ENCODE data around the gene CENPV. TPM values are rescaled to one million over a fixed set of nuclear protein-coding genes. Genes with fewer than 3 reads are reported as not detected.

The CENPV gene
- total and polyA plus RNA-seq, 2 of the 13 experiments (the other 11 are each of a cell fraction or from before 2014, with no cell fraction given), result 193 to 292 TPM

DNA sequence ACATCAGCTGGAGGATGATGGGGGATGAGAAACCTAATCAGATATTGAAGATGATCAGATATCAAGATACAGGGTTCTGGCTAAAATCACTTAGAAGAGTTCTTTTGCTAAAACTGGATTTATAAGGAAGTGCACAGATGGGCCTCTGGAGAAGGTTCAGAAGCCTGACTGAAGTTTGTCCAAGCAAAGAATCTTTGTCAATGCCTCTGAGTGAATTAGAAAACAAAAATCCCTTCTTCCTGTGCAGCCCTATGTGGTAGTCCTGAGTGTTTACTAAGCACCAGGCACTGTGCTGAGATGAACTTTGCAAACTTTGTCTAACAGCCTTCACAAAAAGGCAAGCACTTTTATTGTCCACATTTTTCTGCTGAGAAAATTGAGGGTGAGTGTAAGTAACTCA is 11.4 kb upstream of the CENPV start:
- CTCF ChIA-PET (ENCODE audit: low intra/inter-chr PET ratio, low total read pairs), result interaction anchor here (1.6 to 2.3 kb wide), 2 partner anchors 51 to 63 kb away, joined by 6 to 15 read pairs; partner anchors contain the start of gene TRPV2
- H3K27me3 ChIP-seq (ENCODE audit: control insufficient read depth in 1 of 2, insufficient read depth in 2 of 2, low read length in 2 of 2), result no peaks in the 10 kb centered on the region
- no peak overlapping the region for H3K9ac ChIP-seq (ENCODE audit: insufficient read depth, low read depth, low read length)
- H3K27ac ChIP-seq (ENCODE audit: extremely low read length, insufficient read depth, low read length), result no peak overlapping the region
- in situ Hi-C loops (cut with HindIII; ENCODE audit: extremely low pct_ligation_motif_present, low pct_unique_long_range_greater_than_20kb), result loop anchor here (10.0 kb wide), 2 partner anchors 50 to 160 kb away; partner anchors contain the start of gene TRPV2
- FAIRE-seq, result no peak
- no peaks in the 10 kb centered on the region for H4K20me1 ChIP-seq (ENCODE audit: insufficient read depth, low read length)
- POLR2A ChIA-PET, result interaction anchor here (1.2 to 2.8 kb wide), 2 partner anchors 12 to 14 kb away, joined by 3 to 17 read pairs; partner anchors contain the start of gene CENPV
- peak; percentile 31; the same call in 2 of the 3 replicates for ATAC-seq
- H3K4me2 ChIP-seq (ENCODE audit: low read depth, low read length), result peak overlapping the region; percentile 52; the same call in 1 of the 2 replicates
- H3K9me3 ChIP-seq (ENCODE audit: low read length), result no peaks in the 10 kb centered on the region
- BruUV-seq (replicated peaks), result no TSS peak
- peaks cover 38% of the 10 kb centered on the region for H3K4me1 ChIP-seq (ENCODE audit: insufficient read depth, low read length)
- H3K79me2 ChIP-seq (ENCODE audit: insufficient read depth, low read length), result no peaks in the 10 kb centered on the region
- intact Hi-C loops (cut with micrococcal nuclease; ENCODE audit: unreplicated experiment), result loop anchor here (1.0 to 2.0 kb wide), 2 partner anchors 51 to 156 kb away; partner anchors contain the start of gene TRPV2
- TF ChIP-seq U2AF1 (optimal IDR thresholded peaks at IDR 0.05; ENCODE audit: low read depth, low read length), result no peak
- TF ChIP-seq ARNT2 (CRISPR knock-in tag; IDR thresholded peaks at IDR 0.05; ENCODE audit: low read depth), result no peak
- TF ChIP-seq, protein P1, sequence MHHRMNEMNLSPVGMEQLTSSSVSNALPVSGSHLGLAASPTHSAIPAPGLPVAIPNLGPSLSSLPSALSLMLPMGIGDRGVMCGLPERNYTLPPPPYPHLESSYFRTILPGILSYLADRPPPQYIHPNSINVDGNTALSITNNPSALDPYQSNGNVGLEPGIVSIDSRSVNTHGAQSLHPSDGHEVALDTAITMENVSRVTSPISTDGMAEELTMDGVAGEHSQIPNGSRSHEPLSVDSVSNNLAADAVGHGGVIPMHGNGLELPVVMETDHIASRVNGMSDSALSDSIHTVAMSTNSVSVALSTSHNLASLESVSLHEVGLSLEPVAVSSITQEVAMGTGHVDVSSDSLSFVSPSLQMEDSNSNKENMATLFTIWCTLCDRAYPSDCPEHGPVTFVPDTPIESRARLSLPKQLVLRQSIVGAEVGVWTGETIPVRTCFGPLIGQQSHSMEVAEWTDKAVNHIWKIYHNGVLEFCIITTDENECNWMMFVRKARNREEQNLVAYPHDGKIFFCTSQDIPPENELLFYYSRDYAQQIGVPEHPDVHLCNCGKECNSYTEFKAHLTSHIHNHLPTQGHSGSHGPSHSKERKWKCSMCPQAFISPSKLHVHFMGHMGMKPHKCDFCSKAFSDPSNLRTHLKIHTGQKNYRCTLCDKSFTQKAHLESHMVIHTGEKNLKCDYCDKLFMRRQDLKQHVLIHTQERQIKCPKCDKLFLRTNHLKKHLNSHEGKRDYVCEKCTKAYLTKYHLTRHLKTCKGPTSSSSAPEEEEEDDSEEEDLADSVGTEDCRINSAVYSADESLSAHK (CRISPR knock-in tag; IDR thresholded peaks at IDR 0.05; ENCODE audit: borderline replicate concordance), result no peak
- TF ChIP-seq ZNF562 (CRISPR knock-in tag; IDR thresholded peaks at IDR 0.05; ENCODE audit: borderline replicate concordance), result no peak
- TF ChIP-seq ZNF496 (CRISPR knock-in tag; IDR thresholded peaks at IDR 0.05; ENCODE audit: insufficient replicate concordance), result no peak
- TF ChIP-seq, protein P2, sequence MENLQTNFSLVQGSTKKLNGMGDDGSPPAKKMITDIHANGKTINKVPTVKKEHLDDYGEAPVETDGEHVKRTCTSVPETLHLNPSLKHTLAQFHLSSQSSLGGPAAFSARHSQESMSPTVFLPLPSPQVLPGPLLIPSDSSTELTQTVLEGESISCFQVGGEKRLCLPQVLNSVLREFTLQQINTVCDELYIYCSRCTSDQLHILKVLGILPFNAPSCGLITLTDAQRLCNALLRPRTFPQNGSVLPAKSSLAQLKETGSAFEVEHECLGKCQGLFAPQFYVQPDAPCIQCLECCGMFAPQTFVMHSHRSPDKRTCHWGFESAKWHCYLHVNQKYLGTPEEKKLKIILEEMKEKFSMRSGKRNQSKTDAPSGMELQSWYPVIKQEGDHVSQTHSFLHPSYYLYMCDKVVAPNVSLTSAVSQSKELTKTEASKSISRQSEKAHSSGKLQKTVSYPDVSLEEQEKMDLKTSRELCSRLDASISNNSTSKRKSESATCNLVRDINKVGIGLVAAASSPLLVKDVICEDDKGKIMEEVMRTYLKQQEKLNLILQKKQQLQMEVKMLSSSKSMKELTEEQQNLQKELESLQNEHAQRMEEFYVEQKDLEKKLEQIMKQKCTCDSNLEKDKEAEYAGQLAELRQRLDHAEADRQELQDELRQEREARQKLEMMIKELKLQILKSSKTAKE (CRISPR knock-in tag; IDR thresholded peaks at IDR 0.05; ENCODE audit: borderline replicate concordance), result no peak
- no peak for TF ChIP-seq ZNF468 (CRISPR knock-in tag; IDR thresholded peaks at IDR 0.05)
- no peaks in the 10 kb centered on the region for H3K36me3 ChIP-seq (replicated peaks in 1 of 2; ENCODE audit: control insufficient read depth in 1 of 2, insufficient read depth in 2 of 2, low read length in 2 of 2)
- H3K4me3 ChIP-seq (replicated peaks in 1 of 3; ENCODE audit: insufficient read depth in 1 of 3, low read depth in 2 of 3, low read length in 3 of 3), result no peak overlapping the region
- no peak for DNase-seq (ENCODE audit: low spot score)
- H2AFZ ChIP-seq (ENCODE audit: low read length), result no peak overlapping the region

Measured in HepG2 (cell line).